ENCODE measurements around the gene STIM2.

The STIM2 gene

GRCh38 chr4:26837993-26838842 is 22.4 kb upstream of the STIM2 start:
- H3K9me3 ChIP-seq (ENCODE audit: insufficient read depth, low read length, severe bottlenecking), result peaks cover 3% of the 10 kb centered on the region

GRCh38 chr4:26839016-26839415 is 21.6 kb upstream of the STIM2 start:
- TF ChIP-seq CTCF (IDR thresholded peaks at IDR 0.05; ENCODE audit: borderline replicate concordance, extremely low read depth, low read length, poor library complexity, severe bottlenecking), result no peak
- TF ChIP-seq EZH2 (IDR thresholded peaks at IDR 0.05; ENCODE audit: borderline replicate concordance, low read depth, low read length, severe bottlenecking), result no peak
- H3K79me2 ChIP-seq (ENCODE audit: insufficient read depth, low read length), result no peaks in the 10 kb centered on the region
- H3K27me3 ChIP-seq (ENCODE audit: insufficient read depth, low read length, poor library complexity), result no peaks in the 10 kb centered on the region
- H4K20me1 ChIP-seq (ENCODE audit: insufficient read depth, low read length), result no peaks in the 10 kb centered on the region
- ATAC-seq (ENCODE audit: insufficient read depth, low read depth), result no peak
- H3K27ac ChIP-seq (ENCODE audit: low read length), result no peak overlapping the region
- H3K4me2 ChIP-seq (ENCODE audit: insufficient read depth, low read length), result no peak overlapping the region
- H3K4me1 ChIP-seq (ENCODE audit: insufficient read depth, low read length), result no peaks in the 10 kb centered on the region
- no peak for DNase-seq
- no peaks in the 10 kb centered on the region for H3K36me3 ChIP-seq (ENCODE audit: insufficient read depth, low read length)
- peaks cover 3% of the 10 kb centered on the region for H3K9me3 ChIP-seq (ENCODE audit: insufficient read depth, low read length, severe bottlenecking)
- H2AFZ ChIP-seq (ENCODE audit: low read depth, low read length), result no peak overlapping the region
- H3K4me3 ChIP-seq (ENCODE audit: low read depth in 1 of 2, low read length in 2 of 2), result no peak overlapping the region
- no peak overlapping the region for H3K9ac ChIP-seq (ENCODE audit: low read depth, low read length)

More at GRCh38 chr4:26837993-26838842, 22.4 kb upstream of the STIM2 start:
- Histone ChIP-seq H3K4me2 (ENCODE audit: insufficient read depth, low read length) (no peak overlapping the region), H3K79me2 (ENCODE audit: insufficient read depth, low read length) (no peaks in the 10 kb centered on the region), H3K9ac (ENCODE audit: low read depth, low read length) (no peak overlapping the region), H3K4me1 (ENCODE audit: insufficient read depth, low read length) (no peaks in the 10 kb centered on the region), H4K20me1 (ENCODE audit: insufficient read depth, low read length) (no peaks in the 10 kb centered on the region), H3K36me3 (ENCODE audit: insufficient read depth, low read length) (no peaks in the 10 kb centered on the region), H3K27ac (ENCODE audit: low read length) (no peak overlapping the region), H2AFZ (ENCODE audit: low read depth, low read length) (no peak overlapping the region), H3K27me3 (ENCODE audit: insufficient read depth, low read length, poor library complexity) (no peaks in the 10 kb centered on the region), H3K4me3 (ENCODE audit: low read depth in 1 of 2, low read length in 2 of 2) (no peak overlapping the region)
- TF ChIP-seq CTCF (IDR thresholded peaks at IDR 0.05; ENCODE audit: borderline replicate concordance, extremely low read depth, low read length, poor library complexity, severe bottlenecking) (no peak), EZH2 (IDR thresholded peaks at IDR 0.05; ENCODE audit: borderline replicate concordance, low read depth, low read length, severe bottlenecking) (no peak)
- no peak for ATAC-seq (ENCODE audit: insufficient read depth, low read depth)
- no peak for DNase-seq

GRCh38 chr4:26839534-26839951 is 21.1 kb upstream of the STIM2 start:
- no peak overlapping the region for H3K27ac ChIP-seq (ENCODE audit: low read length)
- H2AFZ ChIP-seq (ENCODE audit: low read depth, low read length), result no peak overlapping the region
- TF ChIP-seq EZH2 (IDR thresholded peaks at IDR 0.05; ENCODE audit: borderline replicate concordance, low read depth, low read length, severe bottlenecking) (no peak), CTCF (IDR thresholded peaks at IDR 0.05; ENCODE audit: borderline replicate concordance, extremely low read depth, low read length, poor library complexity, severe bottlenecking) (no peak)
- no peak for DNase-seq
- H3K4me3 ChIP-seq (ENCODE audit: low read depth in 1 of 2, low read length in 2 of 2), result no peak overlapping the region
- no peak overlapping the region for H3K4me2 ChIP-seq (ENCODE audit: insufficient read depth, low read length)
- H4K20me1 ChIP-seq (ENCODE audit: insufficient read depth, low read length), result no peaks in the 10 kb centered on the region
- H3K27me3 ChIP-seq (ENCODE audit: insufficient read depth, low read length, poor library complexity), result no peaks in the 10 kb centered on the region
- H3K9ac ChIP-seq (ENCODE audit: low read depth, low read length), result no peak overlapping the region
- no peaks in the 10 kb centered on the region for H3K79me2 ChIP-seq (ENCODE audit: insufficient read depth, low read length)
- H3K36me3 ChIP-seq (ENCODE audit: insufficient read depth, low read length), result no peaks in the 10 kb centered on the region
- ATAC-seq (ENCODE audit: insufficient read depth, low read depth), result no peak
- peaks cover 3% of the 10 kb centered on the region for H3K9me3 ChIP-seq (ENCODE audit: insufficient read depth, low read length, severe bottlenecking)
- H3K4me1 ChIP-seq (ENCODE audit: insufficient read depth, low read length), result no peaks in the 10 kb centered on the region

Data from DND-41 (cell line).